ENCODE measurements around the gene TCF15. TPM values are rescaled to one million over a fixed set of nuclear protein-coding genes. Genes with fewer than 3 reads are reported as not detected.
"Not testable (repeated sequence)": the region's sequence is repeated elsewhere in the genome, so short reads cannot be mapped to it uniquely, and the experiment has no call there.

The TCF15 gene
- total RNA-seq, 1 donor from 2014 or later: not detected

GRCh38 chr20:584161-584970 is 25.7 kb downstream of the TCF15 start:
- intact Hi-C loops (cut with micrococcal nuclease): no loop called here

GRCh38 chr20:582204-582603 is 27.9 kb downstream of the TCF15 start:
- intact Hi-C loops (cut with micrococcal nuclease): no loop called here

- intact Hi-C loops (cut with micrococcal nuclease): not testable (repeated sequence)
Observed at GRCh38 chr20:578940-579690, 31.0 kb downstream of the TCF15 start.

- intact Hi-C loops (cut with micrococcal nuclease): no loop called here
Observed at GRCh38 chr20:577167-577791, 32.8 kb downstream of the TCF15 start.

GRCh38 chr20:576156-576555 is 34.0 kb downstream of the TCF15 start:
- intact Hi-C loops (cut with micrococcal nuclease): no loop called here

GRCh38 chr20:575230-575629 is 34.9 kb downstream of the TCF15 start:
- intact Hi-C loops (cut with micrococcal nuclease): no loop called here

- intact Hi-C loops (cut with micrococcal nuclease): no loop called here
Observed at GRCh38 chr20:574297-574942, 35.7 kb downstream of the TCF15 start.

GRCh38 chr20:573414-574296 is 36.5 kb downstream of the TCF15 start:
- intact Hi-C loops (cut with micrococcal nuclease): no loop called here

GRCh38 chr20:572727-573126 is 37.4 kb downstream of the TCF15 start:
- intact Hi-C loops (cut with micrococcal nuclease): no loop called here

- intact Hi-C loops (cut with micrococcal nuclease): no loop called here
Observed at GRCh38 chr20:571754-572441, 38.2 kb downstream of the TCF15 start.

- intact Hi-C loops (cut with micrococcal nuclease): no loop called here
Observed at GRCh38 chr20:568673-569415, 41.3 kb downstream of the TCF15 start.

- intact Hi-C loops (cut with micrococcal nuclease): no loop called here
Observed at GRCh38 chr20:568097-568652, 41.9 kb downstream of the TCF15 start.

- intact Hi-C loops (cut with micrococcal nuclease): no loop called here
Observed at GRCh38 chr20:564192-564591, 45.9 kb downstream of the TCF15 start.

- intact Hi-C loops (cut with micrococcal nuclease): no loop called here
Observed at GRCh38 chr20:563187-563586, 46.9 kb downstream of the TCF15 start.

- intact Hi-C loops (cut with micrococcal nuclease): no loop called here
Observed at GRCh38 chr20:562232-562897, 47.7 kb downstream of the TCF15 start.

- intact Hi-C loops (cut with micrococcal nuclease): loop anchor here (1.0 kb wide), 3 partner anchors 84 to 178 kb away; no protein-coding TSS in a partner anchor
Observed at GRCh38 chr20:561437-562231, 48.5 kb downstream of the TCF15 start.

- intact Hi-C loops (cut with micrococcal nuclease): loop anchor here (1.0 kb wide), 3 partner anchors 85 to 179 kb away; no protein-coding TSS in a partner anchor
Observed at GRCh38 chr20:560680-561079, 49.4 kb downstream of the TCF15 start.

- intact Hi-C loops (cut with micrococcal nuclease): no loop called here
Observed at GRCh38 chr20:558117-558516, 52.0 kb downstream of the TCF15 start.

All from T-helper 1 cell treated with Interleukin-12 subunit alpha and Interleukin-12 subunit beta and Interleukin-4 antibody, amounts not matched to agents 30 ng/mL and 1 ng/mL, for 36 hours (primary cell).